Dermis lymphatic vessel endothelial cell (primary cell): ENCODE data around the gene CLASP2. TPM values are rescaled to one million over a fixed set of nuclear protein-coding genes. Genes with fewer than 3 reads are reported as not detected.

Experiments used
- total RNA-seq: library from RNA; depleted of rRNA; stranded (reverse); fragments of >200 nt; gene quantifications from 2 replicates; pipeline ENCODE4 v1.2.1, GENCODE V29; 2014

The CLASP2 gene
- 60.1 and 62.9 TPM in 2 replicates for total RNA-seq

GRCh38 chr3:33717866-33718594 is at the start of gene CLASP2:
Gene CLASP2, minus strand, starts transcription at chr3:33718254. Its CDS starts 252 bp downstream, at chr3:33718002.

Other genes starting within 250 kb of the CLASP2 start
- gene PDCD6IP, start 80.4 kb upstream of the CLASP2 start, total RNA-seq = 113 and 130 TPM in 2 replicates